Measurements from ENCODE around the gene DTHD1. TPM values are rescaled to one million over a fixed set of nuclear protein-coding genes. Genes with fewer than 3 reads are reported as not detected.

Gene DTHD1
- total and polyA plus RNA-seq, 7 donors, result 0.01 to 0.15 (median 0.07) TPM; not detected in 4

DNA sequence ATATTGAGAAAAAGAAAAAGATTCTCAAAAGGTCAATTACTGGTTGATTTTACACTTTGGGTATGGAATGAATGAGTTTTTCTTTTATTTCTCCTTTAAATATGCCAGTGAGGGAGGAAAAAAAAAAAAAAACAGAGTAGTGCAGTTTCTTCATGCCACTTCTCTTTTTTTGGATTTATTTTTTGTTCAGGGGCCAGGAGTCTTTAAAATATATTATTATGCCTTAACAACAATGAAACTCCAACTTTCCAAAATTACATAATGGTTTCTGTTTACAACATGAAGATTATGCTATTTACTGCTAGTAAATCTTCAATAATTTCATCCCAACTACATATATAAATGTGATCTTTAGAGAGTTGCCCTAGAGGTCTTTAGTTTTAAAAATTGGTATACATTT is 31.9 kb downstream of the DTHD1 start:
- Histone ChIP-seq H3K27me3 (ENCODE audit: insufficient read depth in 3 of 3, low read length in 2 of 3) (no peaks in the 10 kb centered on the region), H3K4me1 (no peaks in the 10 kb centered on the region), H3K4me3 (no peak overlapping the region), H3K9me3 (no peaks in the 10 kb centered on the region), H3K27ac (no peak overlapping the region), H3K36me3 (ENCODE audit: insufficient read depth in 1 of 2, low read depth in 1 of 2) (no peaks in the 10 kb centered on the region)
- intact Hi-C loops (cut with DNase I), result no loop called here
- TF ChIP-seq, protein P1, sequence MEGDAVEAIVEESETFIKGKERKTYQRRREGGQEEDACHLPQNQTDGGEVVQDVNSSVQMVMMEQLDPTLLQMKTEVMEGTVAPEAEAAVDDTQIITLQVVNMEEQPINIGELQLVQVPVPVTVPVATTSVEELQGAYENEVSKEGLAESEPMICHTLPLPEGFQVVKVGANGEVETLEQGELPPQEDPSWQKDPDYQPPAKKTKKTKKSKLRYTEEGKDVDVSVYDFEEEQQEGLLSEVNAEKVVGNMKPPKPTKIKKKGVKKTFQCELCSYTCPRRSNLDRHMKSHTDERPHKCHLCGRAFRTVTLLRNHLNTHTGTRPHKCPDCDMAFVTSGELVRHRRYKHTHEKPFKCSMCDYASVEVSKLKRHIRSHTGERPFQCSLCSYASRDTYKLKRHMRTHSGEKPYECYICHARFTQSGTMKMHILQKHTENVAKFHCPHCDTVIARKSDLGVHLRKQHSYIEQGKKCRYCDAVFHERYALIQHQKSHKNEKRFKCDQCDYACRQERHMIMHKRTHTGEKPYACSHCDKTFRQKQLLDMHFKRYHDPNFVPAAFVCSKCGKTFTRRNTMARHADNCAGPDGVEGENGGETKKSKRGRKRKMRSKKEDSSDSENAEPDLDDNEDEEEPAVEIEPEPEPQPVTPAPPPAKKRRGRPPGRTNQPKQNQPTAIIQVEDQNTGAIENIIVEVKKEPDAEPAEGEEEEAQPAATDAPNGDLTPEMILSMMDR (IDR thresholded peaks at IDR 0.05), result no peak
- DNase-seq, result no peak
- no peak for ATAC-seq

DNA sequence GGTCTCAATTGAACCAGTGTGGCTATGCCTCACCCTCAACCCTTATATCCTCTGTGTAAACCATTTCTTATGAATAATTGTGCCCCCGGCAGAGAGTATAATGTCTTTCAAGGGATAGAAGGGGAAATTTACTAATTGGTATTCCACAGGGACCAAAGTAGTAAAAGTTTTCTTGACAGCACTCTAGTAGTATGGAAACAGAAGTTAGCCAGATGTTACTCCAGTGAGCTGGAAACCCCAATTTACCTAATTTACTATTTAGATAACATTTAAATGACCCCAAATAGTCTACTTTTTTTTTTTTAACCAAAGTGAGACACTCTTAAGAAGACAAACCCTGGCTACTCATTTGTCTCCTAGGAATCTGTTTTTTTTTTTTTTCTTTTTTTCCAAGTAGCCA is 32.3 kb downstream of the DTHD1 start:
- Histone ChIP-seq H3K27me3 (ENCODE audit: insufficient read depth in 3 of 3, low read length in 2 of 3) (no peaks in the 10 kb centered on the region), H3K36me3 (ENCODE audit: insufficient read depth in 1 of 2, low read depth in 1 of 2) (no peaks in the 10 kb centered on the region), H3K4me3 (no peak overlapping the region), H3K4me1 (no peaks in the 10 kb centered on the region), H3K9me3 (no peaks in the 10 kb centered on the region), H3K27ac (no peak overlapping the region)
- intact Hi-C loops (cut with DNase I), result no loop called here
- DNase-seq (no peak), ATAC-seq (no peak)
- TF ChIP-seq, protein P1 (IDR thresholded peaks at IDR 0.05), result no peak
- 40 to 73% (median 65%) methylated on average over 1 of the region's 1 CpG for WGBS, 3 donors

DNA sequence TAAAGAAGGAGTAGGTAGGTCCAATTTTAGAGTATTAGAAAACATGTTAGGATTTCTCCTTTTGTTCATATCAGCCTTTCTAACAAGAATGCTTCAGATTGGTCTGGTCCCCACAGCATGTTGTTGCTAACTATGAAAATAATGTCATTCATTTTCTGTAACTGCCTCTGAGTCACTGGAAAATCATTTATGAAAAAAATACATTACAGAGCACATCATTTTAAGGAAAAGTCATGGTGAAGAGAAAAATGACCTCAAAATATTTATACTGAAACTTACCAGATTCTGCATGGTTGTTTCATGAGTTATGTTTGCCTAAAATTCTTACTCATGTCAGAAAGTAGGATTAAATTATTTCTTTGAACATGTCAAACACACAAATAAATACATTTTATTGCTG is 35.2 kb downstream of the DTHD1 start:
- TF ChIP-seq, protein P1 (IDR thresholded peaks at IDR 0.05), result no peak
- intact Hi-C loops (cut with DNase I), result no loop called here
- Histone ChIP-seq H3K4me3 (no peak overlapping the region), H3K27ac (no peak overlapping the region), H3K9me3 (no peaks in the 10 kb centered on the region), H3K36me3 (ENCODE audit: insufficient read depth in 1 of 2, low read depth in 1 of 2) (no peaks in the 10 kb centered on the region), H3K4me1 (no peaks in the 10 kb centered on the region), H3K27me3 (ENCODE audit: insufficient read depth in 3 of 3, low read length in 2 of 3) (no peaks in the 10 kb centered on the region)
- DNase-seq (no peak), ATAC-seq (no peak)

DNA sequence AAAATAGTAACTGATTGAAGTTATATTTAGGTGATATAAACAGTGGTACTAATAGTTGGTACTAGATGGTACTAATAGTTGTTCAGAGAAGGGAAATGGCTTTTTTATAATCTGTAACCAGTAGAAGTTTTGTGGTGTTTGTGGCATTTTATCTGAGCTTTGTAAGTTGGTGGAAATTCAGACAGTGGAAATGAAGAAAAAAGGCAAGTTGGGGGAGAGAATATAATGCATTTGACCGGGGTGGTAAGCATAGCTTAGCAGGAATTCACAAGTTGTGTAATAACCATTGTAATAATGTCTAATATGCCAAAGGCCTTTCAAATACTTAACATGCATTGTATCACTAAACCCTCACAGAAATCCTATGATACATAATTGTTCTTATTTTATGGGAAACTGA is 36.3 kb downstream of the DTHD1 start:
- no peak overlapping the region for H3K4me3 ChIP-seq
- DNase-seq (no peak), ATAC-seq (no peak)
- H3K36me3 ChIP-seq (ENCODE audit: insufficient read depth in 1 of 2, low read depth in 1 of 2), result no peaks in the 10 kb centered on the region
- 42 to 50% (median 47%) methylated on average over 1 of the region's 1 CpG for WGBS, 3 donors
- intact Hi-C loops (cut with DNase I), result no loop called here
- H3K9me3 ChIP-seq, result no peaks in the 10 kb centered on the region
- no peaks in the 10 kb centered on the region for H3K4me1 ChIP-seq
- H3K27me3 ChIP-seq (ENCODE audit: insufficient read depth in 3 of 3, low read length in 2 of 3), result no peaks in the 10 kb centered on the region
- H3K27ac ChIP-seq, result no peak overlapping the region
- TF ChIP-seq, protein P1 (IDR thresholded peaks at IDR 0.05), result no peak

DNA sequence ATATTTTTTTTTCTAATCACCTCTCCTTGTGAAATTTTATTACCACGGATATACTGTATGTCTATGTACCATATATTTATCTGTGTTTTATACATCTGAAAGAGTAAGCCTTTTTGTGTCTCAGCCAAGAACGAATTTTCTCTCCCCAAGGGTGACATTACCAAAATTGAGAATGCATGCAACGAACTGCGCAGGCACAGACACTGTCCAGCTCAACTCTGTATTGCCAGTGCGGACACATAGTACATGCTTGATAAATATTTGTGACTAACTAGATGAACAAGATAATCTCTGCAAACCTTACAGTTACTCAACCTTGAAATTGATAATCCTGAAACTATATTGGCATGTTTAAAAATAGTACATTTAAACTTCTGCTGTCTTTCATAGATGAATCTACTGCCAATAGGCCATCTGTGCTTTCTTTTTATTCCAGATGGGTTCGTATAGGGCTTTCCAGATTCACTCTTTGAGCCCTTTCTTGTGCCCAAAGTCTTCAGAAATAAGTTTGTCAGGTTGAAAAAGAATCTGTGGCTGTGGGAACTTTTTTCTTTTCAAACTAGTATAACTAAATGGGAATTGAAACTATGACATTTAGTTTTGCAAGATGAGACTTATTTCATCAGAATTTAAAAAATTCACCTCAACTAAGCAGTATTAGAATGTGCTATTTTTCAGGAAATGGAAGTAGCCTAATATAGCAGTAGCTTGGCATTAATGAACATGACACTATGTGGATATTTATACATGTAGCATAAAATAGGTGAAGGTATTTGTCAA is 38.9 kb downstream of the DTHD1 start:
- Histone ChIP-seq H3K4me3 (no peak overlapping the region), H3K27ac (no peak overlapping the region), H3K4me1 (no peaks in the 10 kb centered on the region), H3K27me3 (ENCODE audit: insufficient read depth in 3 of 3, low read length in 2 of 3) (no peaks in the 10 kb centered on the region), H3K36me3 (ENCODE audit: insufficient read depth in 1 of 2, low read depth in 1 of 2) (no peaks in the 10 kb centered on the region), H3K9me3 (no peaks in the 10 kb centered on the region)
- TF ChIP-seq, protein P1 (IDR thresholded peaks at IDR 0.05), result no peak
- ATAC-seq (no peak), DNase-seq (no peak)
- intact Hi-C loops (cut with DNase I), result no loop called here
- 18 to 23% (median 22%) methylated on average over 6 of the region's 6 CpGs for WGBS, 3 donors
